Stimulated activated CD8-positive, alpha-beta memory T cell treated with anti-CD3 and anti-CD28 coated beads, Interleukin-7, amount 100 ng/mL, for 4 hours (primary cell): ENCODE data around the gene ATP5PF.
A peak's percentile ranks its signal among the peaks of the same experiment; 100 is the strongest.
"Not testable (repeated sequence)": the region's sequence is repeated elsewhere in the genome, so short reads cannot be mapped to it uniquely, and the experiment has no call there.

ENCODE experiments used
- DNase-seq, 2 donors: peaks; one replicate each; pipeline ENCODE4 v3.0.0-alpha.2; 2020; ENCODE audit warnings: low read depth in 2 of 2

ATP5PF gene

GRCh38 chr21:25722631-25723030 lies 12.1 kb downstream of the ATP5PF start:
- DNase-seq, result no peak

GRCh38 chr21:25721987-25722386 lies 12.7 kb downstream of the ATP5PF start:
- no peak for DNase-seq

- no peak for DNase-seq
Measured at GRCh38 chr21:25717491-25718147, 17.1 kb downstream of the ATP5PF start.

GRCh38 chr21:25714066-25714465 lies 20.6 kb downstream of the ATP5PF start:
- not testable (repeated sequence) for DNase-seq

GRCh38 chr21:25710550-25710949 lies 24.2 kb downstream of the ATP5PF start:
- no peak for DNase-seq

GRCh38 chr21:25709684-25710265 lies 24.9 kb downstream of the ATP5PF start:
- no peak for DNase-seq

- peak; percentile 22 to 28 for DNase-seq
Measured at GRCh38 chr21:25708467-25709065, 26.1 kb downstream of the ATP5PF start.

- DNase-seq, result no peak
Measured at GRCh38 chr21:25701529-25701928, 33.2 kb downstream of the ATP5PF start.

- DNase-seq, result no peak
Measured at GRCh38 chr21:25700741-25701140, 34.0 kb downstream of the ATP5PF start.

GRCh38 chr21:25695461-25695860 lies 39.2 kb downstream of the ATP5PF start:
- not testable (repeated sequence) for DNase-seq

- DNase-seq, result no peak
Measured at GRCh38 chr21:25691976-25692375, 42.7 kb downstream of the ATP5PF start.

- no peak for DNase-seq
Measured at GRCh38 chr21:25689226-25689625, 45.5 kb downstream of the ATP5PF start.

GRCh38 chr21:25688275-25689155 lies 46.2 kb downstream of the ATP5PF start:
- no peak for DNase-seq

- no peak for DNase-seq
Measured at GRCh38 chr21:25687787-25688186, 46.9 kb downstream of the ATP5PF start.

- no peak for DNase-seq
Measured at GRCh38 chr21:25682382-25682781, 52.3 kb downstream of the ATP5PF start.

- DNase-seq, result no peak
Measured at GRCh38 chr21:25676451-25676850, 58.3 kb downstream of the ATP5PF start.
